Left renal cortex interstitium (tissue), 4 donors: ENCODE data around the gene PIK3R1. TPM values are rescaled to one million over a fixed set of nuclear protein-coding genes. Genes with fewer than 3 reads are reported as not detected.

Experiments used
- DNase-seq, 4 donors: peaks; one replicate each; pipeline ENCODE4 v3.0.0-alpha.2; 2013; ENCODE audit warnings: low read depth in 4 of 4, low spot score in 2 of 4, missing footprints in 1 of 4
- polyA plus RNA-seq, 4 donors: library from polyadenylated mRNA; unstranded; fragments of 120-200 nt; gene quantifications; one replicate each; pipeline ENCODE4 v1.2.1, GENCODE V29; 2013; ENCODE audit not compliant: insufficient read length in 4 of 4

Gene PIK3R1
- 10 to 100 TPM; 69.2 to 86.2 (median 77.9) TPM for polyA plus RNA-seq

DNA sequence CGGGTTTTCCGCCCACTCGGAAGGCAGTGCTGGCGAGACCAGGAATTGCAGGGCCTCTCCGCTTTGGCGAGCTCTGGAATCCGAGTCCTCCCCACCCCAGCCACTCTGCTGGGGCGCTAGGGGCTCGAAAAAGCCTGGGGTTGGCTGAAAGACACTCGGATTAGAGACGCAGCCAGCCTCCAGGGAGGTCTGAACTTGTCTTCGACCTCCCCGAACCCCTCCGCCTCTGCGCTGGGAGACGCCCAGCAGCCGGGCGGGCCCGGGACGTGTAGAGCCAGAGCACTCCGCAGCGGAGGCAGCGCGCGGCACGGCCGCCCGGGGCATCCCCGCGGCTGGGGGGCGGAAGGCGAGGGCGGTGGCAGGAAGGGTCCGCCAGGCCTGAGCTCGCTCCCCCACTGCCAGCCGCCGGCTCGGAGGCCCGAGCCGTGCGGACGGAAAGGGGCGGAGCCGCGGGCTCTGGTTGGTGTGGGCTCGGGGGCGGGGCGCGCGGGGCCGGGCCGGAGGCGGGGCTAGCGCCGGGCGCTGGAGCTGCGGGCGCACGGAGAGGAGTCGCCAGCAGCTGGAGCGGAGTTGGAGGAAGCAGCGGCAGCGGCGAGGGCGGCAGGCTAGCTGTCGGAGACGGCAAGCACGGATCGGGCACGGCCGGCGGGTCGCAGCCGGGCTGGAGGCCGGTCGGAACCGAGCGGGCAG lies at the start of gene PIK3R1:
Gene PIK3R1, plus strand, starts transcription at position 549 of the 690 bp plus-strand sequence. CDS start 10,920 bp downstream, outside the sequence.
- peak; percentile 83 to 92 (median 87) for DNase-seq

DNA sequence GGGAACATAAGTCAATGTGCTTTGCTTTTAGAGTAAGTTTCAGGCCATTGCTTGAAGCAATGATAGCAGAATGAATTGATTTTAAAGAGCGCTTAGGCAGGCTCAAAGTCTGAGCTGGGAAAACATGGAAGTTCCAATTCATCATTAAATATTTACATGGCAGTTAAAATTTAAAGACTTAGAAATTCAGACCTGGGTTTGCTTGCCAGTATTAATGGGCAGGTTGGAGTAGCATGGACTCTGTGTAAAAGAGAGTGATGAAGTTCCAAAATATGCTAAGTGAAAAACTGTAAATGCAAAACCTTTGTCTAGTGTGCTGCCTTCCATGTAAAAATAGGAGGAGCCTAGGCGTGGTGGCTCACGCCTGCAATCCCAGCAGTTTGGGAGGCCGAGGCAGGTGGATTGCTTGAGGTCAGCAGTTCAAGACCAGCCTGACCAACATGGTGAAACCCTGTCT lies 48.3 kb upstream of the PIK3R1 start:
- no peak for DNase-seq

DNA sequence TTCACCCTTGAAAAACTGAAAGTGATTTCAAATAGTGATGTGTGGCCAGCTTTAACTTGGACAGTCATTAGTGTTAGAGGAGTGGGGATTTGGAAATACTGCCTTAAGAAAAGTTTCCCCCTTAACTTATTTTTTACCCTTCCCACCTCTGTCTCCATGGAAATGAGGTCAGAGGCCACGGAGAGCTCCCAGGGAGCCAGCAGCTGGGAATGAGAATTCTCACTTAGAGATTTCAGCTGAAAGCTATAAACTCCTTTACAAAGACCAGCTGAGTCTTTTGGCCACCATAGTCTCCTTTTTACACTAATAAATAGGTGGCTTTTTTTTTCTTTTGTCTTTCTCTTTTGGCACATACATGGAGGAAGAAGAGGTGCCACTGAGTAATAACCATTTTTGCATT lies 45.7 kb upstream of the PIK3R1 start:
- peak in 1 of 4 donors; percentile 76 for DNase-seq

DNA sequence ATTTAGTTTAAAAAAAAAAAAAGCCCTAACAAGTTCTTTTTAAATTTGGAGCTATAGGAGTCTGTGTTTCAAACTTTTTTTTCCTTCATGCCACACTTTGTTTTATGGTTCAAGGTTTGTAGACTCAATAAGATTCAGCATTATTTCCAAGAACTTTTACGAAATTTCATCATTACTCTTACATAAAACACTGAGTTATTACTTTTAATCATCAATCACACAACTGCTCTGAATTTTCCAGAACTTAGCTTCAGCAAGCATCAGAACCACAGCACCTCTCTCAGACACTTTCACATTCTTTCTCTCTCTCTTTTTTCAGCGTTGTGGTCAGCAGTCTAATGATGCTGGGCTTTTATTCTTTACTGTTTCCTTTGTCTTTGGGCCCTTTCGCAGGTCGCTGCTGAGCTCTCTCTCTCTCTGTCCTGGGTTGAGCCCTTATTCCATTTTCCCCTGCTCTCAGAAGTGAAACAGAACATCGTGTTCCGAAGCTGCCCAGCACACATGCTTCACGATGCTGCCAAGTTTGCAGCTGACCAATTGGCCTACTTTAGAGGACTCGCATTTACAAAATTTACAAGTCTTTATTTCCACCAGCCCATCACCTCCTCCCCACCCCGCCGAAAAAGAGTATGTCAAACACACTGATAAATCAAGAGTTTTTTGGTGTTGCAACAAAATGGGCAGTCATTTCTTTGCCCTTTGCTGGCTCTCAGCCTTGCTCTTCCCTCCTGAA lies 44.6 kb upstream of the PIK3R1 start:
- no peak for DNase-seq

DNA sequence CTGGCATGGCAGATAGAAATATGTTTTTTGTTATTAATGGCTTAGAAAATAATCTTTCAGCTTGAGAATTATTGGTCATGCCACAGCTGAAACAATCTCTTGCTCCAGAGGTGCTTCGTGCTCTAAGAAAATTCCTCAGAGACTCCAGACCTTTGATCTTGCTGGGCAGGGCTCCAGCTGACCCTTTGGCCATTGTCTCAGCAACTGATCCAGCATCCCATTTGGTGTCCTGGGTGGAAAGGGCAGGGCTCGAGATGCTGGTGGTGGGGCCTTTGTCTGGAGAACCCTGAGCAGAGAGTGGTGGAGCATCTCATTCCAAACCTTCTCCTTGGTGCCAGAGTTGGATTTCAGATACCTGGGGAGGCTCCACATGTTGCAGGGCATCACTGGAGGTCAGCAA lies 43.2 kb upstream of the PIK3R1 start:
- DNase-seq: no peak

DNA sequence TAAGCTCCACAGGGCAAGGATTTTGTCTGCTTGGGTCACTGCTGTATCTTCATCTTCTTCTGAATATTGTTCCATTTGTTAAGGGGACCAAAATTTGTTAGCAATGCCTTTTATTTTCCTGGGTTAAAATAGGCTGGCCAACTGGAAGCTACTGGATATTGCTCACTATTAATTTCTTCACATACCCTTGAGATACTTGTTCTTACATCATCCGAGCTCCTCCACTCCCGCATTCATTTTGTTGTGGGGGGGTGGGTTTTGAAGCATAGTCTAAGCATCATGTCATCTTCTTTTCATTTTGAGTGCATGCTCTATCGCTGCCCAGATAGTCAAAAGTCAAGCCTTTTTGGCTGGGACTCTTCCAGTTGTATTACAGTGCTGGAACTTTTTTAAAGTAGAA lies 42.5 kb upstream of the PIK3R1 start:
- DNase-seq: no peak

DNA sequence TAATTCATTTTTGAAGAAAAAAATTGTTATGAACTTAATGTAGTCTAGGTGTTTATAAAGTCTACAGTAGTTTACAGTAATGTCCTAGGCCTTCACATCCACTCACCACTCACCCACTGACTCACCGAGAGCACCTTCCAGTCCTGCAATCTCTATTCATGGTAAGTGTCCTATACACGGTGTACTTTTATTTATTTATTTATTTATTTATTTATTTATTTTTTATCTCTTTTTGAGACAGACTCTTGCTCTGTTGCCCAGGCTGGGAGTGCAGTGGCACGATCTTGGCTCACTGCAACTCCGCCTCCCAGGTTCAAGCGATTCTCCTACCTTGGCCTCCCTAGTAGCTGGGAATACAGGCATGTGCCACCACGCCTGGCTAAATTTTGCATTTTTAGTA lies 39.3 kb upstream of the PIK3R1 start:
- no peak for DNase-seq

DNA sequence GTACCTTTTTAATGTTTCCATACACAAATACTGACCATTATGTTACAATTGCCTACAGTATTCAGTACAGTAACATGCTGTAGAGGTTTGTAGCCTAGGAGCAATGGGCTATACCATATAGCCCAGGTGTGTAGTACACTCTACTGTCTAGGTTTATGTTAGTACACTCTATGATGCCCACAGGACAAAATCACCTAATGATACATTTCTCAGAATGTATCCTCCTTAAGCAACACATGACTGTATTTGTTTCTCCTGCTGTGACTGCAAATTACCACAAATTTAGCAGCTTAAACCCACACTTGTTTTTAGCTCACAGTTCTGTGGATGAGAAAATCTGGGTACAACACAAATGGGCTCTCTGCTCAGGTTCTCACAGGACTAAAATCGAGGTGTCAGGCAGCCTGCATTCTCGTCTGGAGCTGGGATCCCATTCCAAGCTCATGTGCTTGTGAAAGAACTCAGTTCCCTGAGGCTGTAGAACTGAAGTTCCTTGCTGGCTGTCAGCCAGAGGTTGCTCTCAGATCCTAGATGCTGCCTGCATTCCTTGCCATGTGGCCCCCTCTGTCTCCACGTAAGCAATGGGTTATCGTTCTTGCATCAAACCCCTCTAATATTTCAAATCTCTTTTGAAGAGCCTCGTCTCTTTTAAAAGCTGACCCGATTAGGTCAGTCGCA lies 38.6 kb upstream of the PIK3R1 start:
- no peak for DNase-seq

DNA sequence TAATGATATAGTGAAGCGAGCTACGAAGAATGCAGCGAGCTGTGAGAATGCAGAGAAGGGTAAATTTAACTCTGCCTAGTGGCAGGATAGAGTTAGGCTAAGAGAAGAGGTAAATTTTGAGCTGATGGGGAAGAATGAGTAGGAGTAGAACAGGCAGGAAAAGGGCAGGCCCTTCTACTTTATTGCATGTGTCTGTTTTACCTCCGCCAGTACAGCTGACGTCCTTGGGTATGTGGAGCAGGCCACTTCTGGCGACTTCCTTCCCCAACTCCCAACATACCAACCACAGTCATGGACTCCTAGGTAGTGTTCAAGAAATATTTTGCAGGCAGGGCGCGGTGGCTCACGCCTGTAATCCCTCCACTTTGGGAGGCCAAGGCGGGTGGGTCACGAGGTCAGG lies 37.9 kb upstream of the PIK3R1 start:
- DNase-seq: no peak

DNA sequence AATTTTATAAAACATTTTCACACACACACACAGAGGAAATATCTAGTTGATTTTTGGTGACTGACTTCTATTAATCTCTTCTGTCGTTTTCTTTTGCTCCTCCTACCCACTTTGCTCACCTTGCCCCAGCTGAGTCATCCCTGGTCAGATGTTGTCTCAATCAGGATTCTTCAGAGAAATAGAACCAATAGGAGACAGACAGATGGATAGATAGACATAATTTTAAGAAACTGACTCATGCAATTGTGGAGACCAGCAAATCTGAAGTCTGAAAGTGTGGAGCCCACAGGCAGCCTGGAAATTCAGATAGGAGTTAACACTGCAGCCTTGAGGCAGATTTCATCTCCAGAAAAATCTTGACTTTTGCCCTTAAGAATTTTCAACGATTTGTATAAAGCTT lies 37.0 kb upstream of the PIK3R1 start:
- DNase-seq: no peak

DNA sequence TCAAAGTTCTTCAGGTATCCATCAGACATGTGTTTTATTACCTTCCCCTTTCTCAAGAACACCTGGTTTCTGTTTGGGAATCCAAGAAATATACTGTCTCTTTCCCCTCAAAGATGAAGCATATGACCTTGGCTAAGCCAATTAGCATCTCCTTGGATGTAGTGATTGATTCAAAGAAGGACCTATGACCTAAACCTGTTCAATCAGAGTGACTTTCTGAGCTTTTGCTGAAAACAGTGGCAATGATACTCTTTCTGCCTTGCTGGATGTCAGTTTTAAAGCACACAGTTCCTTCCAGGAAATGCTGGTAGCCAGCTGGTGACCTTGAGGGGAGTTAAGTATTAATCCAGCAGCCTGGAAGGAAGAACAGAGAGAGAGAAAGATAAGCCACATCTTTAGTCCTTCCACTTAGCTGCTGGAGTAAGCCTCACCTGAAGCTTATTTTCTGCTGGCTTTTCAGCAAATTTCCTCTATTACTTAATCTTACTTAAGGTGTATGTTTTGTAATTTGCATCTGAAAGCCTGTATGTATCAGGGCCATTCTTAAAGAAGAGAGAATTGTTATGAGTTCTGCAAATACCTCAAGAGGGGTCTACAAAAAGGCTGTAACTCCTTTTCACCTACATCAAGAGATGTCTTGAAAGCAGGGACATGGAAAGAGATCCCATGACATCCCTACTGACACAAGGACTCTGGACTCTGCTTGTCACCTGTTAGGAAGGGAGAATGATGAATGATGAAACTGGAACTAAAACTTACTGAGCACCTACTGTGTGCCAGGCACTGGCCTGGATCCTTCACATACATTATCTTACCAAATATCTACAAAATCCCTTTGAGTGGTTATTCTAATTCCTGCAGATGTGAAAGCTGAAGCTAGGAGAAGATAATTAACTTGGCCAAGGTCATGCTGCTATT lies 35.2 kb upstream of the PIK3R1 start:
- DNase-seq: no peak

DNA sequence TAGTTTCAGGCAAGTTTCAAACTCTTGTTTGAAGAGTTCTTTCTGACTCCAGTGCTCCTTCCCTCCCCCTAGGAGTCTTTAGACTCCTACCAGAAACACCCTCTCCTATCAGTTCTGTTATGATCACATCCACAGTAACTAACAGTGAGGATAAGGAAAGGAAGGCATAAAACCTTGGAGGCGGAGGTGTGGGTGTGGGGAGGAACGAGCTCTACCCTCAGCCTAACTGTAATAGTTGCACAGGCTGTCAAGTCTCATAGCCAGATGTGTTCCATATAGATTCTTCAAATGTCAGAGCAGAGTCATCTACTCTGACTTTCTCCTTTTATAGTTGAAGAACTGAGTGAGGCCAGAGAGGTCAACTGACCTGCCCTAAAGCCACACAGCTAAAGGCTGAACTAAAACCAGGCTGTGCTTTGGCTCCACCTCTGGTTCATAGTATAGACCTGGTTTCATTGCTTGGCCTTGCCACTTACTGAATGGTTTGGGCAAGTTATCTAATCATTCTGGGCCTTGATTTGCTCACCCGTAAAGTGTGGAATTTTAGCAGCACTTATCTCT lies 34.4 kb upstream of the PIK3R1 start:
- no peak for DNase-seq

DNA sequence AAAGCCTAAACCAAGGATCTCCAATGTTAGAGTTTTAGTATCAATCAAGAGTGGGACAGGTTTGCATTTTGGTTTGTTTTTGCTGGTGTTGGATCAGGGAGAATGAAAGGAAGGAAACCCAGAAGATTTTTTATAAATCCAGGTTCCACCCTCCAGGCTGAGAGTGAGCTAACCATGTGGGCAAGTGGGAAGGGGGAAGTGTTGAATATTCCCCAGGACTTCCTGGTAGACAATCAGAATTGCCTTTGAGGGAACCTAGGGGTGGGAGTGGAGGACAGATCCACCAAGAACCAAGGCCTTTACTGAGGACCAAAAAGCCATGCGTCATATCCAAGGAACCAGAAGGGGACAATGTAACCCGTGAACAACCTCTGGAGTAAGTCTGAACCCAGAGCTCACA lies 33.5 kb upstream of the PIK3R1 start:
- DNase-seq: no peak

DNA sequence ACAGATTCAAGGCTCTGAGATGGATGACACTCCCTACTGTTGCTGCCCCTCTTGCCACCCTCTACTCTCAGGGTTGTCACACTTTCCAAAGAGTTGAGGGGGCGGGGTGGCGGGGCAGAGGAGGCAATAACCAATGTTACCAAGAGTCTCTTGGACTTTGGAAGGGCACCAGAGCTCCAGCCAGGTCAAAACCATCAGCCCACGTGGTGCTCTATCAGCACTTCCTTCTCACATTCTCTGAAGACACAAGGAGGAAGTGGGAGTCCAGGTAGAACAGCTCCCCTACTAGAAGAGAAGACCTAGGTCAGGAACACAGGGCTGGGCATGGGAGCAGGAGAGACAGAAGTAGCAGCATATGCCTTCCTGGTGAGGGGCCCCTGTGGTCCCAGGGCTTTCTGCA lies 33.0 kb upstream of the PIK3R1 start:
- no peak for DNase-seq

DNA sequence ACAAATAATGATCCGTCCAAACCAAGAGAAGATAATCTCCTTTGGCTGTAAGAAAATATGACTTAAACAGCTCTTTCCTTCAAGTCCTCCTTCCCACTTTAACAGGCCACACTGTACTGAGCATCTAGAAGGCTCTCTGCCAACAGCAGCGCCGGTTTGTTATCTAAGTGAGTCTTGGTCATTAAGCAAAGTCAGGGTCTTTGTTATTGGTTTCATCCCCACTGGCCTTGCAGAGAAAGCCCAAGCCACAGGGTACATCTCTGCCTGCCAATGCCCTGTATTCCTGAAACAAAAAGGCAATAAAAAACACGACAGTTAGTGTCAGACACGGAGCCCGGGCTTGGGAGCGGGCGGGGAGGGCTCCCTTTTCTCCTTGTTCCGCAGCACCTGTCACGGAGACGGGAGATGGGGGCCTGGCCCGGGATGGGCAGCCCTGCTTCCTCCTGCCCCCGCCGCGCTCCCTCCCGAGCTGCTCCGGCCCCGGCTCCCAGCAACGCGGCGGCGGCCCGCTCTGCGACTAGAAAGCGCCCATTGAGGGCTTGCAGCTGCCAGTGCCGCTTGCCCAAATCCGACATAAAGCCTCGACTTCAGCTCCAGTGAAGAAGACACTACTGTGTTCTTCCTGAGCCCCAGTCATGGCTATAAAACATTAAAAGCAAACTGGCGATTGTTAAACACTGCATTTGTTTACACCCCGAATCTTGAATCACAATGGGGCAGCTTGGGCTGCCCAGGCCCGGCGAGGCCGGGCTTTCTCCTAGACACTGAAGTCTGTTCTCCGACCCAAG lies 28.1 kb upstream of the PIK3R1 start:
- no peak for DNase-seq

DNA sequence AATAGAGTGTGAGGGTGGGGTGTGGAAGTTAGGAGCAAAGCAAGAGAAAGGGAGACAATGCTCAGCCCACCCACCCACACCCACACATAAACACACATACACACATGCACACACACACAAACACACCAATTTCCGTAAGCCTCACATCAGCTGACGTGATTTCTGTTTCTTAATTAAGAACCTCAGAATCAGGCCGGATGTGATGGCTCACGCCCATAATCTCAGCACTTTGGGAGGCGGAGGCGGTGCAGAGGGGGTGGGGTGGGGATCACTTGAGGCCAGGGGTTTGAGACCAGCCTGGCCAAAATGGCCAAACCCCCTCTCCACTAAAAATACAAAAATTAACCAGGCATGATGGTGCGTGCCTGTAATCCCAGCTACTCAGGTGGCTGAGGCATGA lies 26.4 kb upstream of the PIK3R1 start:
- no peak for DNase-seq

DNA sequence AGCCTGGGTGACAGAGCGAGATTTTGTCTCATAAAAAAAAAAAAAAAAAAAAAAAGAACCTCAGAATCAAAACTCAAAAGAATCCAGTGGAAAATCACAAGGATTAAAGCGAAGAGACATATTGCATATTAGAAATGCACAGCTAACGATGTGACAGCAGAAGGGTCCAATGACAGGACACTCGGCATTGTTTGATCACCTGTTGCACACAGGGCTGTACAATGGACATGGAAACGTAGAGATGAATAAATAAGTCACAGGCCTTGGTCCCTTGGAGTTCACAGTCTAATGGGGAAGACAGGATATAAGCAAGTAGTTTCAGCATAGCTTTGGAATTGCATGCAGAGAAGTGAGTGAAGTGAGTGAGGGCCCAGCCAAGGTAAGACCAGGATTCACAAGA lies 25.9 kb upstream of the PIK3R1 start:
- no peak for DNase-seq

DNA sequence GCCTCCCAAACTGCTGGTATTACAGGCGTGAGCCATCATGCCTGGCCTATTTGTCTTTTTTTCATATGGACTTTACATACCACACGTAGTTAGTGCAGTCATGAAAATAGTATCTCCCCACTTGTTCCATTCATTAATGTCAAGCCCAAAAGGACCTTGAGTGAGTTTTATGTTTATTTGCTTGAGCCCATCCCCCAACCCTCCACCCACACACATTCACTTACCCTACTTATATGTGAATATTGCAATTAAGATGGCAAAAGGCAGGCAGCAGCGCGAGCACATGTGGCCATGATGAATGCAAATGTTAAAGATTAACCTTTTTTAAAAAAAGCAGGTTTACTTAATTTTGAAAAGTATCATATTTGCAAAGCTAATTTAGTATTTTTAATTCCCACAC lies 24.9 kb upstream of the PIK3R1 start:
- no peak for DNase-seq

DNA sequence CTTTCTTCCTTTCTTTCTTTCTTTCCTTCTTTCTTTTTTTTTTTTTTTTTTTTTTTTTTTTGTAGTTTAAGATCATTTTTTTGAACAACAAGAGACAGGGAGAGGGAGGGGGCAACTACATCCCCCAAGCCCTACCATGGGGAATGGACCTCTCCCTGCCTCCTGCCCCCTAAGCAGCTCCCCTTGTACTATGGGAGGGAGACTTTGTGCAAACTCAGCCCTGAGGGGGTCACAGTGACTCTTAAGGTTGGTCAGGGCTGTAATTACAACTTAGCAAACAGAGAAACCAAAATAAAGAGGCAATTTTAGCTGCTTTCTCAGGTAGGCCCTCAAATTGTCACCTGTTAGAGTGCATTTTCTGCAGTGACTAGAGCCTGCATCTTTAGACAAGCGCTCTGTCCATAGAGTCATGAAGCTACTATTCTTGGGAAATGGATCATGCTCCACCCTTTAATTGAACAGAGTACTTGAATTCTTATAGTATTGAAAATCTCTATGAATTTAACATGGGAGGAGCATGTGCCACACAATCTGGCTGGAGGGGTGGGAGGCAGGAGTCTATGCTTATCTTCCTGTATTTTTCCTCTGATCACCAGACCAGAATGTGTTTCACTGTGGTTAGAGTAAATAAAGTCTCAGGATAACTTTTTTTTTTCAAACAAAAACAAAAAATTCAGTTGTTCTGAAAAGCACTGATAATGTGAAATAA lies 24.3 kb upstream of the PIK3R1 start:
- DNase-seq: no peak
